ENCODE data around the gene TENT4A.

TENT4A gene

GRCh38 chr5:6698696-6699095 is 14.5 kb upstream of the TENT4A start:
- in situ Hi-C loops (cut with MboI; ENCODE audit: low pct_unique_long_range_greater_than_20kb, low sequenced_read_pairs) = no loop called here
- no peak for DNase-seq

- no peak for DNase-seq
- in situ Hi-C loops (cut with MboI; ENCODE audit: low pct_unique_long_range_greater_than_20kb, low sequenced_read_pairs) = no loop called here
Observed at GRCh38 chr5:6699357-6699756, 13.9 kb upstream of the TENT4A start.

GRCh38 chr5:6700074-6700684 is 13.1 kb upstream of the TENT4A start:
- in situ Hi-C loops (cut with MboI; ENCODE audit: low pct_unique_long_range_greater_than_20kb, low sequenced_read_pairs) = no loop called here
- no peak for DNase-seq

- DNase-seq = no peak
Observed at GRCh38 chr5:6700685-6701355, 12.4 kb upstream of the TENT4A start.

GRCh38 chr5:6701491-6701890 is 11.7 kb upstream of the TENT4A start:
- no peak for DNase-seq
- in situ Hi-C loops (cut with MboI; ENCODE audit: low pct_unique_long_range_greater_than_20kb, low sequenced_read_pairs) = no loop called here

More at GRCh38 chr5:6700685-6701355, 12.4 kb upstream of the TENT4A start:
- in situ Hi-C loops (cut with MboI; ENCODE audit: low pct_unique_long_range_greater_than_20kb, low sequenced_read_pairs) = no loop called here

GRCh38 chr5:6702633-6703032 is 10.6 kb upstream of the TENT4A start:
- in situ Hi-C loops (cut with MboI; ENCODE audit: low pct_unique_long_range_greater_than_20kb, low sequenced_read_pairs) = no loop called here
- DNase-seq = no peak

GRCh38 chr5:6703806-6704205 is 9.4 kb upstream of the TENT4A start:
- in situ Hi-C loops (cut with MboI; ENCODE audit: low pct_unique_long_range_greater_than_20kb, low sequenced_read_pairs) = no loop called here
- no peak for DNase-seq

GRCh38 chr5:6704361-6704851 is 8.8 kb upstream of the TENT4A start:
- DNase-seq = no peak
- in situ Hi-C loops (cut with MboI; ENCODE audit: low pct_unique_long_range_greater_than_20kb, low sequenced_read_pairs) = no loop called here

GRCh38 chr5:6705088-6705487 is 8.1 kb upstream of the TENT4A start:
- in situ Hi-C loops (cut with MboI; ENCODE audit: low pct_unique_long_range_greater_than_20kb, low sequenced_read_pairs) = no loop called here
- peak; percentile 28 for DNase-seq

- DNase-seq = no peak
- in situ Hi-C loops (cut with MboI; ENCODE audit: low pct_unique_long_range_greater_than_20kb, low sequenced_read_pairs) = no loop called here
Observed at GRCh38 chr5:6705959-6706358, 7.3 kb upstream of the TENT4A start.

GRCh38 chr5:6707852-6708251 is 5.4 kb upstream of the TENT4A start:
- in situ Hi-C loops (cut with MboI; ENCODE audit: low pct_unique_long_range_greater_than_20kb, low sequenced_read_pairs) = no loop called here
- DNase-seq = no peak

GRCh38 chr5:6708814-6709213 is 4.4 kb upstream of the TENT4A start:
- no peak for DNase-seq
- in situ Hi-C loops (cut with MboI; ENCODE audit: low pct_unique_long_range_greater_than_20kb, low sequenced_read_pairs) = no loop called here

- DNase-seq = no peak
Observed at GRCh38 chr5:6710070-6710469, 3.2 kb upstream of the TENT4A start.

GRCh38 chr5:6710551-6711318 is 2.5 kb upstream of the TENT4A start:
- in situ Hi-C loops (cut with MboI; ENCODE audit: low pct_unique_long_range_greater_than_20kb, low sequenced_read_pairs) = no loop called here

More at GRCh38 chr5:6710070-6710469, 3.2 kb upstream of the TENT4A start:
- in situ Hi-C loops (cut with MboI; ENCODE audit: low pct_unique_long_range_greater_than_20kb, low sequenced_read_pairs) = no loop called here

GRCh38 chr5:6711409-6712141 is 1.7 kb upstream of the TENT4A start:
- no peak for DNase-seq
- in situ Hi-C loops (cut with MboI; ENCODE audit: low pct_unique_long_range_greater_than_20kb, low sequenced_read_pairs) = no loop called here

More at GRCh38 chr5:6710551-6711318, 2.5 kb upstream of the TENT4A start:
- DNase-seq = no peak

GRCh38 chr5:6712142-6712576 is 1.1 kb upstream of the TENT4A start:
- peak; percentile 55 for DNase-seq
- in situ Hi-C loops (cut with MboI; ENCODE audit: low pct_unique_long_range_greater_than_20kb, low sequenced_read_pairs) = no loop called here

GRCh38 chr5:6712577-6713273 is 507 bp upstream of the TENT4A start:
- in situ Hi-C loops (cut with MboI; ENCODE audit: low pct_unique_long_range_greater_than_20kb, low sequenced_read_pairs) = no loop called here
- peak; percentile 96 for DNase-seq

- in situ Hi-C loops (cut with MboI; ENCODE audit: low pct_unique_long_range_greater_than_20kb, low sequenced_read_pairs) = no loop called here
- no peak for DNase-seq
Observed at GRCh38 chr5:6714226-6715041, 1.2 kb downstream of the TENT4A start.
